ENCODE measurements around the gene SMOC2. TPM values are rescaled to one million over a fixed set of nuclear protein-coding genes. Genes with fewer than 3 reads are reported as not detected.

Gene SMOC2
- total and polyA plus RNA-seq, 2 of the 13 experiments (the other 11 are each of a cell fraction or from before 2014, with no cell fraction given): not detected

DNA sequence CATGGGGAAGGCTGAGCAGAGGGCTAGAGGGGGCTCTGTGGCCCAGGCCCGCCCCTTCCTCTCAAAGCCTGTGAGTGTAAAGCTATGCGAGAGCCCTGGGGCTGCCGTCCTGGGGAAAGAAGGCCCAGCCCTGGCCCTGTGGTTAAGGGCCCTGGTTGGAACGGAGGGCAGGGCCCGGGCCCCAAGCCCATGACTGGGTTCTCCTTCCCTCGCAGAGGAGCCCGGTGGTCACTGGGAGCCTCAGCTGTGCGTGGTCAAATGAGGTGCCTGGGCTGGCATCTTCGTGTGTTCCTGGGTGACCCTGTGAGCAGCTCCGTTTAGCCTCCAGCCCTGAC is 56.0 kb downstream of the SMOC2 start:
- Histone ChIP-seq H3K4me1 (ENCODE audit: insufficient read depth, low read length) (peaks cover 10% of the 10 kb centered on the region), H3K9me3 (ENCODE audit: low read length) (no peaks in the 10 kb centered on the region), H2AFZ (ENCODE audit: low read length) (no peak overlapping the region), H3K4me3 (replicated peaks in 1 of 3; ENCODE audit: insufficient read depth in 1 of 3, low read depth in 2 of 3, low read length in 3 of 3) (no peak overlapping the region), H3K36me3 (replicated peaks in 1 of 2; ENCODE audit: control insufficient read depth in 1 of 2, insufficient read depth in 2 of 2, low read length in 2 of 2) (no peaks in the 10 kb centered on the region), H3K27ac (ENCODE audit: extremely low read length, insufficient read depth, low read length) (no peak overlapping the region), H4K20me1 (ENCODE audit: insufficient read depth, low read length) (no peaks in the 10 kb centered on the region), H3K9ac (ENCODE audit: insufficient read depth, low read depth, low read length) (no peak overlapping the region), H3K4me2 (ENCODE audit: low read depth, low read length) (no peak overlapping the region), H3K79me2 (ENCODE audit: insufficient read depth, low read length) (no peaks in the 10 kb centered on the region), H3K27me3 (ENCODE audit: control insufficient read depth in 1 of 2, insufficient read depth in 2 of 2, low read length in 2 of 2) (peaks cover 10 to 61% of the 10 kb centered on the region in 2 experiments)
- no peak for TF ChIP-seq ZNF207 (IDR thresholded peaks at IDR 0.05; ENCODE audit: borderline replicate concordance)
- TF ChIP-seq ZNF24 (IDR thresholded peaks at IDR 0.05): no peak
- TF ChIP-seq ZNF558 (CRISPR knock-in tag; IDR thresholded peaks at IDR 0.05; ENCODE audit: borderline replicate concordance): no peak
- no peak for TF ChIP-seq ZNF619 (CRISPR knock-in tag; IDR thresholded peaks at IDR 0.05)
- TF ChIP-seq CEBPB (IDR thresholded peaks at IDR 0.05; ENCODE audit: borderline replicate concordance, low read depth, low read length): no peak
- no peak for TF ChIP-seq ZNF143 (CRISPR knock-in tag; IDR thresholded peaks at IDR 0.05)
- no peak for TF ChIP-seq SNRNP70 (IDR thresholded peaks at IDR 0.05; ENCODE audit: low read depth, low read length)
- TF ChIP-seq ZNF253 (CRISPR knock-in tag; IDR thresholded peaks at IDR 0.05; ENCODE audit: borderline replicate concordance): no peak
- TF ChIP-seq, protein P1, sequence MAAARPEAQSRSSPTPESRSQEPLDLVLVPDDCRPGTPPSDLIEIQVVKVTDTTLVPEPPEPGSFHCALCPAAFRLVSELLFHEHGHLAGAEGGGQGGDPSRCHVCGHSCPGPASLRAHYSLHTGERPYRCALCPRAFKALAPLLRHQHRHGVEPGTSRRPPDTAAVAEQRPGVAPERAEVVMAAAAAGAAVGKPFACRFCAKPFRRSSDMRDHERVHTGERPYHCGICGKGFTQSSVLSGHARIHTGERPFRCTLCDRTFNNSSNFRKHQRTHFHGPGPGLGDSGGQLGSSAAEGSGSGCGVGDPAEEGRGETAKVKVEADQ (CRISPR knock-in tag; IDR thresholded peaks at IDR 0.05; ENCODE audit: borderline replicate concordance): no peak
- no peak for TF ChIP-seq ZSCAN12 (CRISPR knock-in tag; IDR thresholded peaks at IDR 0.05)
- no peak for TF ChIP-seq ZNF33B (CRISPR knock-in tag; IDR thresholded peaks at IDR 0.05)
- no peak for TF ChIP-seq ZNF33A (CRISPR knock-in tag; IDR thresholded peaks at IDR 0.05; ENCODE audit: borderline replicate concordance)
- no peak for TF ChIP-seq ZMYM2 (CRISPR knock-in tag; IDR thresholded peaks at IDR 0.05)
- TF ChIP-seq, protein P2, sequence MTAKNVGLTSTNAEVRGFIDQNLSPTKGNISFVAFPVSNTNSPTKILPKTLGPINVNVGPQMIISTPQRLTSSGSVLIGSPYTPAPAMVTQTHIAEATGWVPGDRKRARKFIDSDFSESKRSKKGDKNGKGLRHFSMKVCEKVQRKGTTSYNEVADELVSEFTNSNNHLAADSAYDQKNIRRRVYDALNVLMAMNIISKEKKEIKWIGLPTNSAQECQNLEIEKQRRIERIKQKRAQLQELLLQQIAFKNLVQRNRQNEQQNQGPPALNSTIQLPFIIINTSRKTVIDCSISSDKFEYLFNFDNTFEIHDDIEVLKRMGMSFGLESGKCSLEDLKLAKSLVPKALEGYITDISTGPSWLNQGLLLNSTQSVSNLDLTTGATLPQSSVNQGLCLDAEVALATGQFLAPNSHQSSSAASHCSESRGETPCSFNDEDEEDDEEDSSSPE (CRISPR knock-in tag; IDR thresholded peaks at IDR 0.05): no peak
- TF ChIP-seq NFE2L2 (IDR thresholded peaks at IDR 0.05; ENCODE audit: low read length): no peak
- no peak for TF ChIP-seq DNMT1 (CRISPR knock-in tag; IDR thresholded peaks at IDR 0.05)
- TF ChIP-seq, protein P3, sequence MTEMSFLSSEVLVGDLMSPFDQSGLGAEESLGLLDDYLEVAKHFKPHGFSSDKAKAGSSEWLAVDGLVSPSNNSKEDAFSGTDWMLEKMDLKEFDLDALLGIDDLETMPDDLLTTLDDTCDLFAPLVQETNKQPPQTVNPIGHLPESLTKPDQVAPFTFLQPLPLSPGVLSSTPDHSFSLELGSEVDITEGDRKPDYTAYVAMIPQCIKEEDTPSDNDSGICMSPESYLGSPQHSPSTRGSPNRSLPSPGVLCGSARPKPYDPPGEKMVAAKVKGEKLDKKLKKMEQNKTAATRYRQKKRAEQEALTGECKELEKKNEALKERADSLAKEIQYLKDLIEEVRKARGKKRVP (CRISPR knock-in tag; IDR thresholded peaks at IDR 0.05): no peak
- no peak for TF ChIP-seq SMARCE1 (IDR thresholded peaks at IDR 0.05; ENCODE audit: borderline replicate concordance)
- TF ChIP-seq ARHGAP35 (CRISPR knock-in tag; IDR thresholded peaks at IDR 0.05; ENCODE audit: borderline replicate concordance): no peak
- no peak for ATAC-seq
- in situ Hi-C loops (cut with HindIII; ENCODE audit: extremely low pct_ligation_motif_present, low pct_unique_long_range_greater_than_20kb): no loop called here
- DNase-seq (ENCODE audit: low spot score): no peak
- 50% methylated on average over 5 of the region's 10 CpGs for WGBS (ENCODE audit: low lambda C conversion rate)
- POLR2A ChIA-PET: no interaction called here
- CTCF ChIA-PET (ENCODE audit: low intra/inter-chr PET ratio, low total read pairs): no interaction called here
- intact Hi-C loops (cut with micrococcal nuclease; ENCODE audit: unreplicated experiment): no loop called here
- BruUV-seq (replicated peaks): no TSS peak
- no peak for FAIRE-seq

Measured in HepG2 (cell line).